ENCODE measurements around the gene TNFRSF11A.

DNA sequence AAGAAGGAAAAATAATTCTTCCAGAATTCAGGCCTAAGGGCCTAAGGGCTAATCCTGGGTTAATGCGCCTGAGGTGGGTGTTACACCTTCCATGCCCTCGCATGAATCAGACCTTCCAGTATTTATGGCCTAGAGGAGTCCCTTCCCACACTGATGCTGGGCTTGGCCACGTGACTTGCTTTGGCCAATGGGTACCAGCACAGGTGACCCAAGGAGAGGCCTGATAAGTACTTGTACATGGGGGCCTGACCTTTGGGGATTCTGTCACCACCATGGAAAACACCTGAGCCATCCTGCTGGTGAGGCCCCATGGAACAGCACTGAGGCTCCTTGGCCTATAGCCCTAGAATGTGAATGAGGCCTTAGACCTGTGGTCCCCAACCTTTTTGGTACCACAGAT is 79.8 kb downstream of the TNFRSF11A start:
- TF ChIP-seq, protein P1, sequence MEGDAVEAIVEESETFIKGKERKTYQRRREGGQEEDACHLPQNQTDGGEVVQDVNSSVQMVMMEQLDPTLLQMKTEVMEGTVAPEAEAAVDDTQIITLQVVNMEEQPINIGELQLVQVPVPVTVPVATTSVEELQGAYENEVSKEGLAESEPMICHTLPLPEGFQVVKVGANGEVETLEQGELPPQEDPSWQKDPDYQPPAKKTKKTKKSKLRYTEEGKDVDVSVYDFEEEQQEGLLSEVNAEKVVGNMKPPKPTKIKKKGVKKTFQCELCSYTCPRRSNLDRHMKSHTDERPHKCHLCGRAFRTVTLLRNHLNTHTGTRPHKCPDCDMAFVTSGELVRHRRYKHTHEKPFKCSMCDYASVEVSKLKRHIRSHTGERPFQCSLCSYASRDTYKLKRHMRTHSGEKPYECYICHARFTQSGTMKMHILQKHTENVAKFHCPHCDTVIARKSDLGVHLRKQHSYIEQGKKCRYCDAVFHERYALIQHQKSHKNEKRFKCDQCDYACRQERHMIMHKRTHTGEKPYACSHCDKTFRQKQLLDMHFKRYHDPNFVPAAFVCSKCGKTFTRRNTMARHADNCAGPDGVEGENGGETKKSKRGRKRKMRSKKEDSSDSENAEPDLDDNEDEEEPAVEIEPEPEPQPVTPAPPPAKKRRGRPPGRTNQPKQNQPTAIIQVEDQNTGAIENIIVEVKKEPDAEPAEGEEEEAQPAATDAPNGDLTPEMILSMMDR (IDR thresholded peaks at IDR 0.05; ENCODE audit: low read length): no peak
- no peak for TF ChIP-seq EZH2phosphoT487 (IDR thresholded peaks at IDR 0.05; ENCODE audit: low read length)

All from MM.1S (cell line).